Fibroblast of the conjunctiva (primary cell): ENCODE measurements around the gene TENM4.
A peak's percentile ranks its signal among the peaks of the same experiment; 100 is the strongest.

Source experiments
- DNase-seq: peaks from one replicate; pipeline ENCODE4 v3.0.0-alpha.2; 2010; ENCODE audit warnings: low read depth

The TENM4 gene

DNA sequence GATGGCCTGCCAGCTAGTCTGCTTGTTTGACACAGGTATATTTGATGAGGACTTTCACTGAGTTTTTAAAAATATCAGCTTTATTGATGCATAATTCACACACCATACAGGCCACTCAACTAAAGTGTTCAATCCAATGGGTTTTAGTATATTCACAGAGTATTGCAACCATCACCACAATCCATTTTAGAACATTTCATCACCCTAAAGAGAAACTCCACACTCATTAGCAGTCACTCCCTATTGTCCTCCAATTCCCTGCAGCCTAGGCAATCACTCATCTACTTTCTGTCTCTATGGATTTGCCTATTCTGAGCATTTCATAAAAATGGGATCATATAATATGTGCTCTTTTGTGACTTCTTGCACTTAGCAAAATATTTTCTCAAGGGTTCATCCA lies 468.2 kb downstream of the TENM4 start:
- no peak for DNase-seq

DNA sequence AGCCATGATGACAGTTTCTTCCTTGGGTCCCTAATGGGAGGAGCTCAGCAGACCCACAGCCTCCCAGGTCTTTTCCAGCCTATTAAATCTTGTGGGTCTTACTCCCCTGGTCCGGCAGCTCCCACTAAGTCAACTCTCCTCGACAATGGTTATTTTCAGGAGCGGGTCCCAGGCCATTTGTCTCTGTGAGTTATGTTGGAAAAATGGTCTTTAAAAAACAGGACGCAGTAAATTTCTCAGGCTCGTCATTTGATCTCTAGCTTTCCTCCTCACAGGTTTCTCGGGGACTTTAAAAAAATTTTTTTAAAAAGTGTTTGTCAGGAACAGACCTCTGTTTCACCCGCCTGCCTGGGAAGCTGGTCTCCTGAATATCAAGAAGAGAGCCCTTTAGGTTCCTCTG lies 468.7 kb downstream of the TENM4 start:
- no peak for DNase-seq

DNA sequence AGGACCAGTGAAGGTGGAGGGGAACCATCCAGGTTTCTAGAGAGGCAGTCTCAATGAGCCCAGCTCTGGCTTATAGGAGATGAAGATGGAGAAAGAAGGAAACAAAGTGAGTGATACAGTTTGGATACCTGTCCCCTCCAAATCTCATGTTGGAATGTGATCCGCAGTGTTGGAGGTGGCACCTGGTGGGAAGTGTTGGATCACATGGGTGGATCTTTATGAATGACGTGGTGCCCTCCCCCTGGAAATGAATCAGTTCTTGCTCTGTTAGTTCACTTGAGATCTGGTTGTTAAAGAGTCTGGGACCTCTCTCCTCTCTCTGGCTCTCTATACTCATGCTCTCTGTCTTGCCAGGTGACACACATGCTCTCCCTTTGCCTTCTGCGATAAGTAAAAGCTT lies 473.0 kb downstream of the TENM4 start:
- DNase-seq, result no peak

DNA sequence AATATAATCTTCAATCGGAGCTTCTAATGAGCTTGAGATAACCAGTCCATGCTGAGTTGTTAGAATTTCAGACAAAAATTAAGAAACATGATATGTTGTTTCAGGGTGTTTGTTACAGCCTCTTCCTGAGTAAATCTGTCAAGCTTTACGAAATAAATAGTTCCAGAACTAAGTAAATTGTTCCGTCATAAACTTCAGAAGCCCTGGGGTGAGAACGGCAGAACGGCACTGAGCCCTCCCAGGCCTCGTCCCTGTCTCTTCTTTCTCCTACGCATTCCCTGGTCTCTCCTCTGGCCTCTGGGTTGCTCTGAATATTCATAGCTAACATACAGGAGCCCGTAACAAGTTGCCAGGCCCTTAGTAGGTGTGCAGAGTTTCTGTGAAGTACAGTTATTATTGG lies 475.4 kb downstream of the TENM4 start:
- DNase-seq, result no peak

DNA sequence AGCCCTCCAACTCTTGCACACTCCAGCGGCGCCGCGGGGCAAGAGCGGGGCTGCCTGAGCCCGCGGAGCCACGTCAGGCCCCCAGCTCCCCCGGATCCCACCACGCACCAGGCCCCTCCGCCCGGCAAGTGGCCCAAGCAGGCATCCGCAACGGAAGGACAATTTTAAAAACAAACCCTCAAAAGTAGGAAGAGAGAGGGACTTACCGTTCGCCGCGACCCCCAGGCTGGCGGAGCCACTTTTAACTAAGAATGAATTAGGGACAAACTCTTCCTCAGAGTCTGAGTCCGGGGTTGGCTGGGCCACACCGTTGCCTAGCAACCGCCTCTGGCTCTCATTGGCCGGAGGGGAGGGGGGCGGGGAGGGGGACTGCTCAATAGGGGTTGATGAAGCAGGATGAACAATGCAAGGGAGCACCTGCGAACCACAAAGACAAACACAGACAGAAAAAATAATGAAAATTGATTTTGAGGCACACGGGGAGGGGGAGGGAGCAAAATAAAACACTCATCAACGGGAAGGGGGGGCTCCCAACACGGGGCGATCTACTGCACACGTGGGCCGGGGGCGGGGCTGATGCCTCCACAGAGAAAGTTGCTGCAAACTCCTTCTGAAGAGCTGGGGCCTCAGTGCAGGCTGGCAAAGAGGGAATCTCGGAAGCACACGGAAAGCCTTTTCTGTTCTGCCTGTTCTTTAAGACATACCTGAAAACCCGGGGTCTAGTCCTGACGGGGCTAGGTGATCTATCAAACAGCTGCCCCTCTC lies 478.7 kb downstream of the TENM4 start:
- peak; percentile 12 for DNase-seq

DNA sequence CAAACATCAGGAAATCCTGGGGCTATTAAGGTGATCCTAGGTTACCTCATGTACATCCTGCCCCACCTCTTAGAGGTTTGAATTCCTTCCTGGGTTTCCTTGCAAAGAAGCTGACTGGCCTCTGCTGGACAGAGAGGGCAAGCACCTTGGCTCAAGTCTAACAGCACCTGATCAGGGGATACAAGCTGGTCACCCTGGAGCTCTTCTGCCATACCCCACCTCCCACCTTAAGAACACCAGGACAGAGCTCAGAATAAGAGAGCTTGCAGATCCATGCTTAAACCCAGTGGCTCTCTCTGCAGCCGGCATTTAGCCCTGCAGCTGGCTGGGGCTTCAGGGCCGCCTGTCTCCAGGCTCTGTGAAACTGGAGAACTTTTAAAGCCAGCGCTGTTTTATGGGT lies 479.6 kb downstream of the TENM4 start:
- DNase-seq, result peak; percentile 12

DNA sequence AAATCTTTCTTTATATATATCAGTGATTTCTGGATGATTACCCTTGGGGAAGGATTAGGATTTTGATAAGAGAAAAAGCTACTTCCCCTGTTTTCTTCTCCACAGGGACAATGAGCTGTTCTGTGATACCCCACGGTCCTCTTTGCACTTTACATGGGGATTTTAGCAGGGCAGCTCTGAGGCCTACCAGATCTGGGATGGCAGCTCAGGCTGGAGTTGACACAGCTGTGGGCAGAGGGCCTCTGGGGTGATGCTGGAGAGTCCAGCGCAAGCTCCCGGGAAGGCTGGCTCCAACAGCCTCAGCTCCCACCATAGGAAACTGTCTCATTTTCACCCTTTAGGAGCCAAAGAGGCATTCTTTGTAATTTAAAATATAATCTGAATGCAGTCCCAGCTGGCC lies 482.4 kb downstream of the TENM4 start:
- DNase-seq, result no peak

DNA sequence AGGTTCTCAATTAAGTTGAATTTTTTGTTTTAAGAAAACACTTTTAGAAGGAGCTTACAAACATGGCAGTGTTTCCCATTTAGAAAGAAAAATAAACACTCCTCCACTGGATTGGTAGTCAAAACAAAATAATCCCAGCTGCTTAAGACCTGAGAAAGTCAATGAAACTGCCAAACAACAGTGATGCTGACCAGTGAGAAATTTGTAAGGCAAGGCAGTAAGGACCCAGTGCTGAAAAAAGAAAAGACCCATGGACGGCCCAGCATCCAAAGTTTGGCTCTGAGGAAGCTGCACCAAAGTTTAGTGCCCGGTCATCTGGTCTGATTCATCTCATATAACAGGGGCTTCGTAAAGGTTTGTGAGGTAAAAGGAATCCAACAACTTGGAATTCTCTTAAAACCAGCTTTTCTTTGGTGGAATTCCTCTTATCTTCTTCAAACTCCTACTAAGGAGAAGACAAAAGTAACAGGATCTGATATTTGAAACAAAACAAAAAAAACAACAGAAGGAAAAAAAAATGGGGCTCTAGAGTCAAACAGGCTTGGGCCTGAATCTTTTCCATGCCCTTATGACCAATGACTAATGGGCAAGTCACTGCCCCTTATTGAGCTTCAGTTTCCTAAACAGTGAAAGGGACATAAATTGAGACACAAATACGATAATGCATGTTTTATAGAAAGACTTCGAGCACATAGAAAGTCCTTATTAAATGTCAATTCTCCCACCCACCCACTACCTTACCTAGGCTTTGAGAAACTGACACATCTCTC lies 483.2 kb downstream of the TENM4 start:
- DNase-seq, result peak; percentile 24

DNA sequence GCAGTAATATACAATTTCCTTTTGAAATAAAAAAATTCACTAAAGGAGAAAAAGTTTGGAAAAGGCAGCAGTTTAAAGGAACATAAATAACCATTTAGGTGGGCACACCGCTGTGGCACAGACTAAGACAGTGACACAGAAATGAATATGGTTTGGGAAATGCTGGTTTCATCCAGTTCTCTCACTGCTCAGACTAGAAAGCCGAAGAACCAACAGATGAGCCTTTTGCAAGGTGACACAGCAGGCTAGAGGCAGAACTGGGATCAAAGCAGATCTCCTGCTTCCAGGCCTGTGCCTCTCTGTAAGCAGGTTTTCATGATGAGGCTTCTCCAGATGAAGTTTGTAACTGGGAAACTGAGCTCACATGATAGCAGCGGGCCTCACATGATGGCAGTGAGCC lies 486.1 kb downstream of the TENM4 start:
- DNase-seq, result no peak

DNA sequence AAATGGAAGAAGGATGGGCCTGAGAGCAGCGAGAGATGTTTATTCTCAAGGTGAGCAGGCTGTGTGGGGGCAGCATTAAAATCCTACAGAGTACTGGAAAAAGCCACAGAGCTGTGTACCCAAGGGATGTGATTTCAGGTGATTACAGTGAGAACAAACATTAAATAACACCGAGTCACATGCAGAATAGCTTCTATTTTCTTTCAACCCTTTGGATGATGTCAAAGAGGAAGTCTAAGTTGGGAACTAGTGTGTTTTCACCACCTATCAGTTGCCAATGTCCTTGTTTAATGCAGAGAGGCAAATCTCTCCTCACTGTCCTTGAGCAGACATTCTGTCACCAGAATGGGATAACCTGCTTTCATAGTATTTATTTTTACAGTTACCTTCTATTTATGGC lies 486.6 kb downstream of the TENM4 start:
- DNase-seq, result no peak

DNA sequence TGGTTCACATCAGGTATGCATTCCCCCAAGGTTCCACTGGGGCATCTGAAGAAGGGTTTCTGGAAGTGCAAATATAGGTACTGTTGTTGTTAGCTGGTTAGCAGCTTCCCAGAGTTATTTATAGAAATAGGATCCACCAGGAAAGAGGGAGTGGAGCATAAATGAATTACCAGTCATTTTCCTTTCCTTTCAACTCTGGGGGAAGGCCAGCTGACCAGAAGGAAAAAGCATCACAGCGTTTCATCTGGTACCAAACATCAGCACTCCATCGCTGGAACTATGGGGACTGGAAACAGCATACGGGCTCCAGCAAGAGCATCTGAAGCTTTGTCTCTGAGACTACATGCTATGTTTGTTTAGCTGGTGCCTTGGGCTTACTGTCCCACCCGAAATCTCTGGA lies 487.9 kb downstream of the TENM4 start:
- DNase-seq, result no peak

DNA sequence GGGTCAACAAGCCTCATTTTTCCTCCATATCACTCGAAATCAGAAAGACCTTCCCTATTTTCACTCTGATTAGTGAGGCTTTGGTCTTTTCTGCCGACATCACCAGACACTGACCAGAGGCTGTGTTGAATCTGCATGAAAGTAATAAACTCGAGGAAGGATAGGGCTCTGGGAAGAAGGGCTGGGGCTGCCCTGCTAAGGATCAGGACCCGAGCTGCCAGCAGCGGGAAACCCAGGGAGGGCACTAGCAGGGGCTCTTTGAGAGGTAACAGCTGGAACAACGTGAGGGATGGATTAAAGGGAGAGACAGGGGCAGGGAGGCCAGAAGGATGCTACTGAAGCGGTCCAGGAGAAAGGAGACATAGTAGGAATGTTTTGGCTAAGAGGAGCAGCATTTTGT lies 488.7 kb downstream of the TENM4 start:
- DNase-seq, result no peak

DNA sequence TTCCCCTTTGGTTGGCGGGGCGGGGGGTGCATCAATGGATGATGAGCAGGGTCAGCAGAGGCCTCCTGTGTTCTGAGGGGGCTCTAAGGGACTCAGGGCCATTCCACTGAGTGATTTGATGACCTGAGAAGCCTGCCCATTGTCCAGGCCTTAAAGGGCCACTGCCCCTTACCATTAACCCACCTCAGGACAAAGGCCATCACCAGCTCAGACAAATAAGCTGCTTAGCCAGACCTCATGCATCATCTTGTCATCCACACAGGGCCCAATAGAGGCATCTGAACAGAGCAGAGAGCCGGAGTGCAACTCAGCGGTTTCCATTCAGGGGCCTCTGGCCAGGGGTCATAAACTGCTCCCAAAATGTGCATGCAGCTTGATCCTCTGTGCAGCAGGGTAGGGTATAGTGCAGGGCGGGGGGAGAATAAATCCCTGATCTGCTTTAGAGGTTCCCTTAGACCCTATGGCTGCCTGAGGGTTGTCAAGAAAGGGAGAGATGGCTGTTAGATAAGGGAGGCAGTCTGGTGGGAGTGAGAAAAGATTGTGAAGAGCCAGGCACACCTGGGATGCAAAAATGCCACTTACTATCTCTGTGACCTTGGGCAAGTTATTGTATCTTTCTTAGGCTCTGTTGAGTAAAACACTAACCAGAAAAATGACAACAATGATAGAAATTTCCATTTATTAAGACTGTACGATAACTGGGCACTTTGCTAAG lies 490.7 kb downstream of the TENM4 start:
- no peak for DNase-seq

DNA sequence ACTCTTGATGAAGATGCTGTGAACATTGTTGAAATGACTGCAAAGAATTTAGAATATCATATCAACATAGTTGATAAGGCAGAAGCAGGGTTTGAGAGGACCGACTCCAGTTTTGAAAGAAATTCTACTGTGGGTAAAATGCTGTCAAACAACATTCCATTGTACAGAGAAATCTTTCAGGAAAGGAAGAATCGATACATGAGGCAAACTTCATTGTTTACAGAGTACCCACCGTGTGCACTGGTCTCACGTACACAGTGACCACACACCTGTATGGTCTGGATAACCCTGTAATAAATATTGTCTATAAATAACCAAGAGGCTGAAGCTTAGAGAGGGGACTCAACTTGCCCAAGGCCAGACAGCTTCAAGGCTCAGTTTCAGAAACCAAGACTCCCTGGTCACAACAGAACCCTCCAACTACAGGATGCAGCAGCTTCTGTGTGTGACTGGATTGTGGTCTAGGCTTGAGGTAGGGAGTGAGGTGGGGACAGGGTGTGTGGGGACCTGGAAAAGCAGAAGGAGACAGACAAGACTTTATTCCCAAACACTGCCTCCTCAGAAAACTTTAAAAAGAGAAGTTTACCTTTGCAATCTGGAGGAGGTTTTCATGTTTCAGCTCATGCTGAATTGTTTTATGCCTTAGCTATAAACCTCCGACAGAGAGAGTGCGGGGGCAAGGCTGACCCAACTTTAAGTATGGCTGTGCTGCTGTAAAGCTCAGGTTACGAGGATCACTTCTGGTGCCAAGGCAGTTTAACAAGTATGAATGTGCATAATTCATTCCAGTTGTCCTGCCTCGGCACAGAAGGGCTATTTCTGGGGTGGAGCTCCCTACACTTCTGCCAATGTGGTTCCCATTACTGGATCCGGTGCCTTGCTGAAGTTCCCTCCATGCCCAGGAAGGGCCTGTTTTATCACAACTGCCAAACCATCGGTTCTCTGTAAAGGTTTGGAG lies 493.6 kb downstream of the TENM4 start:
- peak; percentile 55 for DNase-seq

DNA sequence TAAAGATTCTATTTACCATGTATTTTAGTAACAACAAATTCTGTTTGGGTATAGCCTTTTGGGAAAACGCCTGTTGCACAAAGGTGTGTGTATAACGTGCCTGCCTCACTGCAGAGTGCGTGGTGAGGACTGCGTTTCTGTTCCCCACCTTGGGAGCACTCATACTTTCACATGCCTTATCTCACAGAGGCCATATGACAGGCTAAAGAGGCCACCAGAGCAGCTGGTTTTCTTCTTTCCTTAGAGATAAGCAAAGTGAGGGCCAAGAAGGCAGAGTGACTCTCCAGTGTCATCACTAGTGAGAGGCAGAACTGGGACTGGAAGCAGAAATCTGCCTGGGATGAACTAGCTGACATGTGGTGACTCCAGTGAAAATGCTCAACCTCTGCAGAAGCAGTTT lies 497.0 kb downstream of the TENM4 start:
- no peak for DNase-seq

DNA sequence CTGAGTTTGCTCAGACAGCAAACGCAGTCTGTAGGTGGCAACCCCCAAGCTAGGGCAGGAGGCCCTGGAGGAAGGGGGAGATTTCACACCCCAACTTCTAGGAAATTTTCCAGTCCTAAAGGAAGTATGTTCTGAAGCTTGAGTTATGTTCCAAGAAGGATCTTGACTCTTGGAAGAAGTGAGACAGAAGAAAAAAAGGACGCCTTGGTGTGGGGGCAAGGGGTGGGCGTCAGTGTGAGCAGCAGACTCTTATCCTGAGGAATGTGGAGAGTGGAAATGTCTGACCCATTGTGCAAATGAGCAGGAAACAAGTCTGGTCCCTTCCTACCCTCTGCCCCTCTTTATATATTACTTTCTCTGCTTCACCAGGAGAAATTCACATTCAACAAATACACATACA lies 497.7 kb downstream of the TENM4 start:
- DNase-seq, result no peak

DNA sequence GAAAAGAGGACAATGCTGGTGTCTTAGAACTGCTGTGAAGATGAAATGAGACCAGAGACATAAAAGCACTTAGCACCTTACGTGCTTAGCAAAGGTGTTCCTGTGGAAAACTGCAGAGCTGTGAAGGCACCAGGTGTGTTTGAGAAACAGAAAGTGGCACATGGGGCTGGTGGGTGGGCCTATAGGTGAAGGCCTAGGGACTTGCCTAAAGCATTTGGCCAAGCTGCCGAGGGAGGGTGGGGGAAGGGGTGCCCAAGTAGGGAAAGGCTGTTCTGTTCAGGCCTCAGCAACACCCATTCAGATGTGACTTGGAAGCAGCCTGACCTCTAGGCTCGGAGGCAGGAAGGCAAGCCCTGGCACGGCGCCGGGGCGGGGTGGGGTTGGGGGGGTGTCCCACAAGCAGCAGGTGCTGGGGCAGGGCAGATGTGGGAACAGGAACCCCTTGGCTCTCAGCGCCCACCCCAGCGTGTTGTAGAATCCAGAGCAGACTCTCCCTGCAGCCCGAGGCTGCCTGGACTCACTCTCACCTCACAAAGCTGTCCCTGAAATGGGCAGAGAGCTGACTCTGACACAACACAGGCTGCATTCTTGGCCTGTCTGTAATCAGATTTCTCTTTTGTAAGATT lies 499.5 kb downstream of the TENM4 start:
- no peak for DNase-seq

DNA sequence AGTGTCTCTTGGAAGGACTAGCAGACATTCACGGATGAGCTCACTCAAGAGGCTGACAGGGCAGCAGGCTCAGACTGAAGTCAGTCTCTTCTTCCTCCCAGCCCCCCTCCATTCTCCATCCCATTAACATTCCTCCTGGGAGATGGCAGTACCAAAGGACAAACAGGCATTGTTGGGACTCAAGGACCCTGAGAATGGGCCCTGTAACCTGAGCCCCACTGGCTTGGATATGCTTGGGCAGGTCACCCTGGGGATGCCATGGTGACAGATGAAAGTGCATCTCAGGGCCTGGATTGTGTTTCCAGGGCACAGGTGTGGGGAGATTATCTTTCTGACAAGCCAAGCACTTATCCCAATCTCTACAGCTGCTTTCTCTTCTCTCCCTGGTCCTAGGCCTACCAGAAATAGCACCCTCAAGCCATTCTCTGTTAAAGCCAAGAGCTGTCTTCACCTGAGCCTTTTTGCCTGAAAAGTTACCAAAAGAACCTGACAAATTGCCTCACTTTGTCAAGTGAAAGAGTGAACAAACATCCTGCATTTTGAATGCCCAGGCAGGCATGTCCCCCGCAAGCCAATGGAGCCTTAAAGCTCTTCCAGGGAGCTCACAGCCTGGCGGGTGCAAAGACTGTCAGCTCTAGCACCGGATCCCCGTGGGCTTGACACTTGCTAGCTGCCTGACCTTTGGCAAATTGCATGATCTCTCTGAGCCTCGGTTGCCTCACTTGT lies 500.2 kb downstream of the TENM4 start:
- no peak for DNase-seq

DNA sequence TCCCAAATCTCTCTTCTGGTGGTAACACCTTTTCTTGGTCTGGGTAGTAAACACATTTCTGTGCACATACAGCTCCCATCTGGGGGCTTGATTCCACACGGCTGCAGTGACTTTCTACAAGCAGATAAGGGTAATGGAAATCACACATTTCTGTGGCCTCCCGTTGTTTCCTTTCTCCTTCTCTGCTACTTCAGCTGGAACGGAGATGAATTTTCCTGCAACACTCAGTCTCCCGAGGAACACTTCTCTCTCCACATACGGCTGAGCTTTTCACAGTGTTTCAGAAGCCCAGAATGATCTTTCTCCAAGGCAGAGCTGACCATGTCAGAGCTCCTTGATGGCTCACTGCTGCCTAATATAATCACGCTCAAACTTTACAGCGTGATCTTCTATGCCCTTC lies 501.9 kb downstream of the TENM4 start:
- DNase-seq, result no peak

DNA sequence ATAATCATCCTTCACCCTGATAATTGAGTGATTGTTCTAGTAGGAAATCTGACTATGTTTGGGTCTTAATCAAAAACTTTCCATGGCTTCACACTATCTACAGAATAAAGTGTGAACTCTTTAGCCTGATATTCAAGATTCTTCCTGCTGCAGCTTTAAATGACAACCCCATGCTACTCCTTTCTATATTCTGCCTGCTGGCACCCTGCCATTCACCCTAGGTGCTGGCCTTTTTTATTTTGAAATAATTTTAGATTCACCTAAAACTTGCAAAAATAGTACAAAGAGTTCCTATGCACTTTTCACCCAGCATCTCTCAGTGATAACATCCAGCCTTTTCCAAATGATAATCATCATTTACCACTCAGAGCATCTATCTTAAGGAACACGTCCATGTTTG lies 502.8 kb downstream of the TENM4 start:
- DNase-seq, result no peak
